Measurements from ENCODE around the gene CNTFR. TPM values are rescaled to one million over a fixed set of nuclear protein-coding genes. Genes with fewer than 3 reads are reported as not detected.

CNTFR gene
- total RNA-seq, 1 experiment from 2014 or later: not detected

- H3K27ac Mint-ChIP-seq (ENCODE audit: low read depth, unreplicated experiment): no peak overlapping the region
Measured at GRCh38 chr9:34501889-34502425, 87.6 kb downstream of the CNTFR start.

More at GRCh38 chr9:34501889-34502425, 87.6 kb downstream of the CNTFR start:
- POLR2A ChIA-PET: interaction anchor here (0.7 to 1.3 kb wide), 2 partner anchors 9 to 242 kb away, joined by 3 read pairs; no protein-coding TSS in a partner anchor
- no TSS peak for BruUV-seq (replicated peaks)
- intact Hi-C loops (cut with micrococcal nuclease): loop anchor here (2.0 kb wide), 1 partner anchor 89 kb away; no protein-coding TSS in a partner anchor
- CTCF ChIA-PET: interaction anchor here (0.6 to 6.6 kb wide), 23 partner anchors 9 to 171 kb away, joined by 3 to 88 read pairs (median 6); partner anchors contain the start of gene ENHO
- no peaks in the 10 kb centered on the region for H3K36me3 Mint-ChIP-seq (ENCODE audit: insufficient read depth, unreplicated experiment)
- DNase-seq (ENCODE audit: unreplicated experiment): no peak
- H3K27me3 Mint-ChIP-seq (ENCODE audit: insufficient read depth, unreplicated experiment): peaks cover 11% of the 10 kb centered on the region
- no peak for TF ChIP-seq CTCF (IDR thresholded peaks at IDR 0.05; ENCODE audit: unreplicated experiment)
- no peak overlapping the region for H3K4me3 Mint-ChIP-seq (ENCODE audit: unreplicated experiment)
- H3K9me3 Mint-ChIP-seq (ENCODE audit: unreplicated experiment): no peaks in the 10 kb centered on the region
- H3K4me1 Mint-ChIP-seq (ENCODE audit: insufficient read depth, unreplicated experiment): peaks cover 7% of the 10 kb centered on the region

Other genes starting within 250 kb of the CNTFR start
- gene MYORG, start 212.8 kb downstream of the CNTFR start, total RNA-seq (2022): 2.4 and 2.9 TPM in 2 replicates
- gene FAM219A, start 131.2 kb downstream of the CNTFR start, total RNA-seq (2022): 19.3 and 20.3 TPM in 2 replicates
- gene DNAI1, start 130.9 kb downstream of the CNTFR start, total RNA-seq (2022): not detected in 2 replicates
- gene ENHO, start 66.7 kb downstream of the CNTFR start, total RNA-seq (2022): not detected in 2 replicates
- gene RPP25L, start 22.4 kb upstream of the CNTFR start, total RNA-seq (2022): 41.6 and 42.8 TPM in 2 replicates
- 88.5 and 92.4 TPM in 2 replicates for gene DCTN3, start 30.8 kb upstream of the CNTFR start, total RNA-seq (2022)
- gene ARID3C, start 39.3 kb upstream of the CNTFR start, total RNA-seq (2022): not detected in 2 replicates
- 82.1 and 99.8 TPM in 2 replicates for gene SIGMAR1, start 48.1 kb upstream of the CNTFR start, total RNA-seq (2022)
- 21.3 and 26.8 TPM in 2 replicates for gene GALT, start 57.0 kb upstream of the CNTFR start, total RNA-seq (2022)
- 4.0 and 8.0 TPM in 2 replicates for gene IL11RA, start 62.5 kb upstream of the CNTFR start, total RNA-seq (2022)
- 0.49 TPM in 1 of 2 replicates, not detected in the other for gene CCL27, start 72.9 kb upstream of the CNTFR start, total RNA-seq (2022)
- not detected in 2 replicates for gene CCL19, start 101.6 kb upstream of the CNTFR start, total RNA-seq (2022)
- not detected in 2 replicates for gene CCL21, start 120.4 kb upstream of the CNTFR start, total RNA-seq (2022)